IMR-90 (cell line): Measurements from ENCODE around the gene TDRD7.

ENCODE experiments used
- BHLHE40 ChIP-seq: fragments of 150-350 bp; IDR thresholded peaks from 2 replicates; pipeline ENCODE4 v1.6.1; 2016; ENCODE audit warnings: mild to moderate bottlenecking, low read depth, low read length
- CTCF ChIP-seq: conservative IDR thresholded peaks from 2 replicates; pipeline ENCODE4 v1.5.1; 2012; ENCODE audit warnings: mild to moderate bottlenecking, low read depth, low read length, improper control_type of control experiment
- FOS ChIP-seq: fragments of 150-350 bp; IDR thresholded peaks from 2 replicates; pipeline ENCODE4 v1.6.1; 2016; ENCODE audit warnings: low read depth, low read length
- MAFK ChIP-seq: IDR thresholded peaks from 2 replicates; pipeline ENCODE4 v1.6.1; 2012; ENCODE audit warnings: low read depth, low read length, improper control_type of control experiment
- POLR2A ChIP-seq: IDR thresholded peaks from 2 replicates; pipeline ENCODE4 v1.6.1; 2012; ENCODE audit warnings: mild to moderate bottlenecking, low read depth, low read length
- RCOR1 ChIP-seq: IDR thresholded peaks from 2 replicates; pipeline ENCODE4 v1.6.1; 2012; ENCODE audit warnings: mild to moderate bottlenecking, low read length, improper control_type of control experiment; ENCODE audit not compliant: insufficient replicate concordance
- TF ChIP-seq, protein P1 (sequence below): fragments of 150-350 bp; IDR thresholded peaks from 2 replicates; pipeline ENCODE4 v1.6.1; 2016; ENCODE audit warnings: low read depth, mild to moderate bottlenecking, low read length, moderate library complexity, borderline replicate concordance
- TF ChIP-seq, protein P2 (sequence below): fragments of 150-350 bp; IDR thresholded peaks from 2 replicates; pipeline ENCODE4 v1.6.1; 2017; ENCODE audit warnings: mild to moderate bottlenecking, antibody characterized with exemption, low read length, low read depth

DNA sequence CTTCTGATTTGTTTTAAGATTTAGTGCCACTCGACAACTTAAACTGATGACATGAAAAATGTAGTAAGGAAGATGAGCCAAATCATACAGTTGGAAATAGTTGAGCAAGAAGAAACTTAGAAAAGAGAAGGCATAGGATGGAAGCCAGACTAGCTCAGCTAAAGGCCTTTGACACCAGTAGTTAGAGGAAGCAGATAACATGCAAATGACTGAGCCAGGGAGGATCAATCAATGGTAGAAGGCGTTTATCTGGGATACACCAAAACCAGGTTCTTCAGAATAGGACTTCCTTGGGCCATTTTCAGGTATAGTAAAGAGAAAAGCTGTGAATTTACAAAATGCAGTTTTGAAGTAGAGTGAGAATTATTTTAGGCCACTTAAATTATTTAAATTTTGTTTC, 3.2 kb downstream of the TDRD7 start:
- TF ChIP-seq CTCF = no peak
- TF ChIP-seq RCOR1 = no peak
- TF ChIP-seq, protein P1, sequence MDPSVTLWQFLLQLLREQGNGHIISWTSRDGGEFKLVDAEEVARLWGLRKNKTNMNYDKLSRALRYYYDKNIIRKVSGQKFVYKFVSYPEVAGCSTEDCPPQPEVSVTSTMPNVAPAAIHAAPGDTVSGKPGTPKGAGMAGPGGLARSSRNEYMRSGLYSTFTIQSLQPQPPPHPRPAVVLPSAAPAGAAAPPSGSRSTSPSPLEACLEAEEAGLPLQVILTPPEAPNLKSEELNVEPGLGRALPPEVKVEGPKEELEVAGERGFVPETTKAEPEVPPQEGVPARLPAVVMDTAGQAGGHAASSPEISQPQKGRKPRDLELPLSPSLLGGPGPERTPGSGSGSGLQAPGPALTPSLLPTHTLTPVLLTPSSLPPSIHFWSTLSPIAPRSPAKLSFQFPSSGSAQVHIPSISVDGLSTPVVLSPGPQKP = no peak
- no peak for TF ChIP-seq MAFK
- TF ChIP-seq FOS = no peak
- TF ChIP-seq, protein P2, sequence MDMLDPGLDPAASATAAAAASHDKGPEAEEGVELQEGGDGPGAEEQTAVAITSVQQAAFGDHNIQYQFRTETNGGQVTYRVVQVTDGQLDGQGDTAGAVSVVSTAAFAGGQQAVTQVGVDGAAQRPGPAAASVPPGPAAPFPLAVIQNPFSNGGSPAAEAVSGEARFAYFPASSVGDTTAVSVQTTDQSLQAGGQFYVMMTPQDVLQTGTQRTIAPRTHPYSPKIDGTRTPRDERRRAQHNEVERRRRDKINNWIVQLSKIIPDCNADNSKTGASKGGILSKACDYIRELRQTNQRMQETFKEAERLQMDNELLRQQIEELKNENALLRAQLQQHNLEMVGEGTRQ = no peak
- TF ChIP-seq BHLHE40 = no peak
- TF ChIP-seq POLR2A = no peak
